AG09309 (cell line): Measurements from ENCODE around the gene IAH1.
A peak's percentile ranks its signal among the peaks of the same experiment; 100 is the strongest.

Experiments used
- DNase-seq: peaks from one replicate; pipeline ENCODE4 v3.0.0-alpha.2; 2010; ENCODE audit warnings: low read depth
- H3K4me3 ChIP-seq: 2 replicates; pipeline ENCODE4 v1.5.1; 2011; ENCODE audit warnings: mild to moderate bottlenecking, low read depth, low read length, moderate library complexity; ENCODE audit not compliant: control insufficient read depth
- TF ChIP-seq, protein P1 (sequence below): IDR thresholded peaks from 2 replicates; pipeline ENCODE4 v1.5.1; 2011; ENCODE audit warnings: mild to moderate bottlenecking, low read depth, low read length, inconsistent platforms; ENCODE audit not compliant: insufficient read depth, control insufficient read depth; ENCODE audit errors: missing control alignments

IAH1 gene, protein sequence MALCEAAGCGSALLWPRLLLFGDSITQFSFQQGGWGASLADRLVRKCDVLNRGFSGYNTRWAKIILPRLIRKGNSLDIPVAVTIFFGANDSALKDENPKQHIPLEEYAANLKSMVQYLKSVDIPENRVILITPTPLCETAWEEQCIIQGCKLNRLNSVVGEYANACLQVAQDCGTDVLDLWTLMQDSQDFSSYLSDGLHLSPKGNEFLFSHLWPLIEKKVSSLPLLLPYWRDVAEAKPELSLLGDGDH

DNA sequence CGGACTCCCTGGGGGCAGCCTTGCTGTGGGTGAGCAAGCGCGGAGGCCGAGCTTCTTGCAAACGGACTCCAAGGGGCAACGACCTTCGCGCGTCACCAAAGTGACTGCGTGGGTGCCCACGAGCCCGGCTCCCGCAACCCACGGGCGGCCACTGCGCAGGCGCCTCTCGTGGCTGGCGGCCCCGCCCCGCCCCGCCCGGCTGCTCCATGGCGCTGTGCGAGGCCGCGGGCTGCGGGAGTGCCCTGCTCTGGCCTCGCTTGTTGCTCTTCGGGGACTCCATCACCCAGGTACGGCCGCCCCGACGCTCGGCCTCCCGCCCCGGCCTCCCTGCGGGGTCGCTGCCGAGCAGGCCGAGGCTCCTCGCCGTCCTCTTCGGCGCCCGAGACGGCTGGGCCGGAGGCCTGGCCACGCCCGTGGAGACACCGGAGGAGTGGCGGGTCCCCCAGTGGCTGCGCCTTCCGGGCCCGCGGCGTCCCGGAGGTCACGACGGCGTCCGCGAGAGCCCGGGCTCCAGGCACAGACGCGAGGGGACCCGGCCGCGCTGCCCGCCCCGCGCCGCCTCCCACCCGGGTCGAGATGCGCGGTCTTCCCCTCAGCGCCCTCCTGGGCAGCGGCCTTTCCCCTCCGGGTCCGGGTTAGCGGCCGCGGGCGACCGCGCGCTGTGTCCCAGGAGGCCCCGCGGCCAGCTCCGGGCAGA lies at the start of gene IAH1:
Gene IAH1 (plus strand): TSS at position 191 of the 697 bp plus-strand sequence. CDS start 16 bp downstream, at position 207.
- TF ChIP-seq, protein P1, sequence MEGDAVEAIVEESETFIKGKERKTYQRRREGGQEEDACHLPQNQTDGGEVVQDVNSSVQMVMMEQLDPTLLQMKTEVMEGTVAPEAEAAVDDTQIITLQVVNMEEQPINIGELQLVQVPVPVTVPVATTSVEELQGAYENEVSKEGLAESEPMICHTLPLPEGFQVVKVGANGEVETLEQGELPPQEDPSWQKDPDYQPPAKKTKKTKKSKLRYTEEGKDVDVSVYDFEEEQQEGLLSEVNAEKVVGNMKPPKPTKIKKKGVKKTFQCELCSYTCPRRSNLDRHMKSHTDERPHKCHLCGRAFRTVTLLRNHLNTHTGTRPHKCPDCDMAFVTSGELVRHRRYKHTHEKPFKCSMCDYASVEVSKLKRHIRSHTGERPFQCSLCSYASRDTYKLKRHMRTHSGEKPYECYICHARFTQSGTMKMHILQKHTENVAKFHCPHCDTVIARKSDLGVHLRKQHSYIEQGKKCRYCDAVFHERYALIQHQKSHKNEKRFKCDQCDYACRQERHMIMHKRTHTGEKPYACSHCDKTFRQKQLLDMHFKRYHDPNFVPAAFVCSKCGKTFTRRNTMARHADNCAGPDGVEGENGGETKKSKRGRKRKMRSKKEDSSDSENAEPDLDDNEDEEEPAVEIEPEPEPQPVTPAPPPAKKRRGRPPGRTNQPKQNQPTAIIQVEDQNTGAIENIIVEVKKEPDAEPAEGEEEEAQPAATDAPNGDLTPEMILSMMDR = no peak
- no peak for DNase-seq
- peak within 1 kb of the TSS; percentile 68 for H3K4me3 ChIP-seq

DNA sequence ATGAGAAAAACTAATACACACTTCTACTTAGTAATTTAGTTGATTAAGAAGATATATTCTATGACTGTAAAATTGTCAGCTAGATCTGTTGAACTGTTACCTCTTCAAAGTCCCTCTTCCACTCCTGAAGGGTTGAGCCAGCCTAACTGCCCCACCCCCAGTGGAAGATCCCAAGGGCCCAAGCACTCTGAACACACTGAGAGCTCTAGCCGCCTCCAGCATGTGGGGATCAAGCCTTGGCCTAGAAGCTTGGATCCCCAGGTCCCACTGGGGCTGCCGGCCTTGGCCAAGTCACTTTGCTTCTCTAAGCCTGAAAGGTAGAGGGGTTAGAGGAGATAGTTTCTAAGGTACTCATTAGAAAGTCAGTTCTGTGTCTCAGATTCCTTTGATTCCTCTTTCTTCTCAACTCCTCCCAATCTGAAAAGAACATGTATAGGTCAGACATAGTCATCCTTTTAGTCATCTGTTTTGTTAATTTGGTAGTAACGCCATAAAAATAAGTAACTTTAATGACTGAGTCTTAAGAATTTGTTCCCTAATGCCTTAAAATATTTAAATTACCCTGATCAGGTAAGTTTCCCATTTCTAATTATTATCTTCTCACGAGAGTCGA lies 45.3 kb upstream of the IAH1 start:
- TF ChIP-seq, protein P1 = no peak
- DNase-seq = no peak
- H3K4me3 ChIP-seq = no peak overlapping the region

DNA sequence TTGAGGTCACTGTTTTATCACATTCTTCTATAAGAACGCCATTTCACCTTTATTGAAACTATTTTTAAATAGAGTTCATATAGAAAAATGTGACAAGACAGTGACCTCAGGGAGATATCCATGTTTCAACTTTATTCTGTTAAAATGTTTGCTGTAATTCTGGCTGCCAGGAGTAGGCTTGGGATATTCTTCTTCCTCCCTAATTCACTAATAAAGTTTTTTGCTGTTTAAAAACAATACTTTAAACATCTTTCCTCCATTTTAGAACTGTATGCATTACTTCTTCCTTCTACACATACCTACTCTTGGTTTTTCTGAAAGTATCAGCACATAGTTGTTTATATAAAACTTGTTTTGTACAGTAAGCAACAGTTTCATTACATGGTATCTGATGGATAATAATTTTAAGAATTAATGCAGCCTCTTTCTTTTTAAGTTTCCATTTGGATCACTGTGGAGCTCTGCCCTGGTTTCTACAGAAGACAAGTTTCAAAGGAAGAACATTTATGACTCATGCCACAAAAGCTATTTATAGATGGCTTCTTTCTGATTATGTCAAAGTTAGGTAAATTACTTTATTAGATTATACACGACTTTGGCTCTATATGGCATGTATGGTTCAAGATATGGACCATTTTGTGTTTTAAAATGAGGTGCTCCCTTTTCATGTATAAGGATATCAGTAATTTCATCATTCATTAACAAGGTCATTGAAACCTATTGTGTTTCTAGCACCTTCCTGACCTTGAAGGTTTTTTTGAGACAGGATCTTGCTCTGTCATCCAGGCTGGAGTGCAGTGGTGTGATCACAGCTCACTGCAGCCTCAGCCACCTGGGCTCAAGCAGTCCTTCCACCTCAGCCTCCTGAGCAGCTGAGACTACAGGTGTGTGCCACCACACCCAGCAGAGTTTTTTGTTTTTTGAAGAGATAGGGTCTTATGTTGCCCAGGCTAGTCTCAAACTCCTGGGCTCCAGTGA lies 43.7 kb upstream of the IAH1 start:
- TF ChIP-seq, protein P1 = no peak
- DNase-seq = no peak
- no peak overlapping the region for H3K4me3 ChIP-seq

DNA sequence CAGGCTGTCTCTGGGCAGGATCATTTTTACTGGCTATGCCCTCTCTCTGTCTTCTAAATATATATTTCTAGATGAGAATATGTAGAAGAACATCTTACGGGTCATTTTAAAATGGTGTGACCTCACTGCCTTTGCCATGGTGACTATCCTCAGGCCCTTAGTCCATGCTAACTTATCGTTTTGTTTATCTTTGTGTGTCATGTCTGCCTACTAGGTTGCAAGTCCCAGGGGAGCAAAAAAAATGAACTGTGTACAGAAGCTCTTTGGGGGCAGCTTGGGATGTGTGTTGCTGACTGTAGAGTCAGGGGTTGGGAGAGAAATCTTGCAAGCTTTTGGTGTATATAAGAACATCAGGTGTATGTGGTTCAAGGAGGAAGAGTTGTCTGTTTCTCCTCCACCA lies 39.9 kb upstream of the IAH1 start:
- H3K4me3 ChIP-seq = no peak overlapping the region
- TF ChIP-seq, protein P1 = no peak
- no peak for DNase-seq

DNA sequence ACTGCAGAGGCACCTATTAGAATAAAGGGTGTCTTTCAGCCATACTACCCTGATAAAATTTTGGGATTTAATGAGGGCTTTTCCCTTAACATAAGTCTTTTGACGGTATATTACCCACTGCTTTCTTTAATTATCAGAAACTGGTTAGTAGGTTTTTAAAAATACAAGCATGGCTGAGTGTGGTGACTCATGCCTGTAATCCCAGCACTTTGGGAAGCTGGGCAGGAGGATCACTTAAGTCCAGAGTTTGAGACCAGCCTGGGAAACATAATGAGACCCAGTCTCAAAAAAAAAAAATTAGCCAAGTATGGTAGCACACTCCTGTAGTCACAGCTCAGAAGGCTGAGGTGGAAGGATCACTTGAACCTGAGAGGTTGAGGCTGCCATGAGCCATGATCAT lies 34.8 kb upstream of the IAH1 start:
- H3K4me3 ChIP-seq = no peak overlapping the region
- TF ChIP-seq, protein P1 = no peak
- no peak for DNase-seq
